H1 (cell line): Measurements from ENCODE around the gene VPS54. TPM values are rescaled to one million over a fixed set of nuclear protein-coding genes. Genes with fewer than 3 reads are reported as not detected.

Experiments
- CEBPB ChIP-seq: IDR thresholded peaks from 2 replicates; pipeline ENCODE4 v1.6.1; 2012; ENCODE audit warnings: low read depth, low read length
- CREB1 ChIP-seq: IDR thresholded peaks from 2 replicates; pipeline ENCODE4 v1.6.1; 2012; ENCODE audit warnings: inconsistent platforms
- HDAC2 ChIP-seq, 2 experiments: fragments of 300-600 bp in 1 of 2; sonication (generic) in 1 of 2; IDR thresholded peaks; 2 replicates each; pipeline ENCODE4 v1.6.1; 2011 to 2012; ENCODE audit warnings: low read depth in 2 of 2, low read length in 2 of 2, mild to moderate bottlenecking in 2 of 2, moderate library complexity in 2 of 2, borderline replicate concordance in 1 of 2, inconsistent platforms in 1 of 2
- MAX ChIP-seq: IDR thresholded peaks from 2 replicates; pipeline ENCODE4 v1.6.1; 2012; ENCODE audit warnings: inconsistent platforms
- SIRT6 ChIP-seq: IDR thresholded peaks from one replicate; pipeline ENCODE4 v1.7.1; 2012; ENCODE audit warnings: low read length, inconsistent platforms
- TAF1 ChIP-seq: IDR thresholded peaks from 2 replicates; pipeline ENCODE4 v1.6.1; 2011; ENCODE audit warnings: mild to moderate bottlenecking, low read depth, low read length
- TEAD4 ChIP-seq: IDR thresholded peaks from 2 replicates; pipeline ENCODE4 v1.6.1; 2012; ENCODE audit warnings: low read depth, low read length, inconsistent platforms, mixed read lengths
- USF2 ChIP-seq: IDR thresholded peaks from 2 replicates; pipeline ENCODE4 v1.6.1; 2011; ENCODE audit warnings: low read length, improper control_type of control experiment
- polyA plus RNA-seq, 7 experiments: library from polyadenylated mRNA; depleted of rRNA in 3 of 7; stranded (reverse) in 5 of 7; unstranded in 2 of 7; fragments of >200 nt in 5 of 7; fragments of 200-250 nt in 2 of 7; gene quantifications; 1 replicate in 5 of 7; 2 replicates in 1 of 7; 4 replicates in 1 of 7; pipeline versions ENCODE4 v1.2.1 to v1.2.3, GENCODE V29; 2011 to 2013; ENCODE audit warnings: missing spikeins in 2 of 7, mixed read lengths in 2 of 7
- total RNA-seq: library from RNA; stranded (reverse); fragmentation: NEBNext Ultra II Directional; extraction: Animal tissue kit (Norgen Biotek cat#: 25700); gene quantifications from 2 replicates; pipeline ENCODE4 v1.2.1, GENCODE V29; 2021

Gene VPS54
- total and polyA plus RNA-seq, 2 of the 8 experiments (the other 6 are each of a cell fraction or from before 2014, with no cell fraction given): 3.6 to 13.2 TPM

- TF ChIP-seq USF2: no peak
- no peak for TF ChIP-seq HDAC2 (IDR thresholded peaks at IDR 0.05; ENCODE audit: borderline replicate concordance in 1 of 2, low read depth in 2 of 2, low read length in 2 of 2)
- no peak for TF ChIP-seq TEAD4
- TF ChIP-seq TAF1: no peak
- no peak for TF ChIP-seq MAX
- TF ChIP-seq SIRT6: no peak
- no peak for TF ChIP-seq CREB1
- TF ChIP-seq CEBPB: no peak
Measured at GRCh38 chr2:63990072-63990471, 29.2 kb downstream of the VPS54 start (continued).
